BJ (cell line): ENCODE measurements around the gene FBF1. TPM values are rescaled to one million over a fixed set of nuclear protein-coding genes. Genes with fewer than 3 reads are reported as not detected.
"Not testable (repeated sequence)": the region's sequence is repeated elsewhere in the genome, so short reads cannot be mapped to it uniquely, and the experiment has no call there.

Experiments used
- CTCF ChIA-PET: fragments of 350-600 bp; formaldehyde crosslinking; extraction: SDS; loops from one replicate; lab custom pipeline; 2021; ENCODE audit warnings: antibody characterized with exemption, inconsistent platforms; lab: Yijun Ruan, JAX
- POLR2A ChIA-PET: fragments of 300-600 bp; sonication (Branson Sonifier 250); formaldehyde crosslinking; extraction: SDS; loops from one replicate; lab custom pipeline; 2021; ENCODE audit warnings: antibody characterized with exemption; lab: Charles Lee
- DNase-seq: peaks from one replicate; pipeline ENCODE4 v3.0.0-alpha.2; 2011; ENCODE audit warnings: low read depth
- H3K27me3 ChIP-seq: 2 replicates; pipeline ENCODE4 v1.6.0; 2011; ENCODE audit warnings: low read length; ENCODE audit not compliant: control insufficient read depth, insufficient read depth
- H3K36me3 ChIP-seq: 2 replicates; pipeline ENCODE4 v1.5.1; 2011; ENCODE audit warnings: low read length; ENCODE audit not compliant: control insufficient read depth, insufficient read depth
- H3K4me3 ChIP-seq: 2 replicates; pipeline ENCODE4 v1.5.1; 2011; ENCODE audit warnings: low read depth, mild to moderate bottlenecking, control low read depth, low read length
- CTCF ChIP-seq: IDR thresholded peaks from 2 replicates; pipeline ENCODE4 v1.5.1; 2011; ENCODE audit warnings: low read depth, mild to moderate bottlenecking, control low read depth, inconsistent platforms, low read length, moderate library complexity; ENCODE audit not compliant: insufficient read depth
- polyA plus RNA-seq: library from polyadenylated mRNA; depleted of rRNA; stranded (reverse); fragments of >200 nt; gene quantifications from 2 replicates; pipeline ENCODE4 v1.2.3, GENCODE V29; 2011

The FBF1 gene
- polyA plus RNA-seq, 1 experiment = 4.8 TPM

- H3K27me3 ChIP-seq = no peaks in the 10 kb centered on the region
- no peak overlapping the region for H3K4me3 ChIP-seq
- no peaks in the 10 kb centered on the region for H3K36me3 ChIP-seq
- no peak for DNase-seq
- POLR2A ChIA-PET = no interaction called here
- CTCF ChIA-PET = no interaction called here
- TF ChIP-seq CTCF = no peak
Observed at GRCh38 chr17:75975757-75976174, 34.9 kb upstream of the FBF1 start.

GRCh38 chr17:75975187-75975586 is 34.3 kb upstream of the FBF1 start:
- CTCF ChIA-PET, H3K36me3 ChIP-seq, H3K4me3 ChIP-seq, POLR2A ChIA-PET, DNase-seq, H3K27me3 ChIP-seq: not testable (repeated sequence)

GRCh38 chr17:75970626-75971025 is 29.8 kb upstream of the FBF1 start:
- DNase-seq = no peak
- TF ChIP-seq CTCF = no peak
- no peaks in the 10 kb centered on the region for H3K36me3 ChIP-seq
- ChIA-PET POLR2A (no interaction called here), CTCF (no interaction called here)
- no peaks in the 10 kb centered on the region for H3K27me3 ChIP-seq
- no peak overlapping the region for H3K4me3 ChIP-seq

- DNase-seq = no peak
- Histone ChIP-seq H3K4me3 (no peak overlapping the region), H3K27me3 (no peaks in the 10 kb centered on the region), H3K36me3 (no peaks in the 10 kb centered on the region)
- ChIA-PET CTCF (no interaction called here), POLR2A (no interaction called here)
- no peak for TF ChIP-seq CTCF
Observed at GRCh38 chr17:75970011-75970523, 29.2 kb upstream of the FBF1 start.

GRCh38 chr17:75969044-75969443 is 28.2 kb upstream of the FBF1 start:
- H3K27me3 ChIP-seq, POLR2A ChIA-PET, DNase-seq, H3K4me3 ChIP-seq, H3K36me3 ChIP-seq: not testable (repeated sequence)
- CTCF ChIA-PET = interaction anchor here (1.1 kb wide), 1 partner anchor 9 kb away, joined by 5 read pairs; no protein-coding TSS in a partner anchor

GRCh38 chr17:75965468-75965867 is 24.6 kb upstream of the FBF1 start:
- no peak for DNase-seq
- POLR2A ChIA-PET = no interaction called here
- H3K4me3 ChIP-seq = no peak overlapping the region
- H3K36me3 ChIP-seq = no peaks in the 10 kb centered on the region
- no peak for TF ChIP-seq CTCF
- no peaks in the 10 kb centered on the region for H3K27me3 ChIP-seq
- CTCF ChIA-PET = interaction anchor here (1.5 kb wide), 1 partner anchor 40 kb away, joined by 5 read pairs; no protein-coding TSS in a partner anchor
